Colon (tissue), 2 donors: Measurements from ENCODE around the gene AOPEP.
"Not testable (repeated sequence)": the region's sequence is repeated elsewhere in the genome, so short reads cannot be mapped to it uniquely, and the experiment has no call there.

Experiments
- FAIRE-seq: peaks from 2 replicates; lab custom pipeline; 2012; peaks lifted over from hg19 to GRCh38; lab: Jason Lieb, UNC
- donor health status: control.
- donor health status: control.

AOPEP gene

DNA sequence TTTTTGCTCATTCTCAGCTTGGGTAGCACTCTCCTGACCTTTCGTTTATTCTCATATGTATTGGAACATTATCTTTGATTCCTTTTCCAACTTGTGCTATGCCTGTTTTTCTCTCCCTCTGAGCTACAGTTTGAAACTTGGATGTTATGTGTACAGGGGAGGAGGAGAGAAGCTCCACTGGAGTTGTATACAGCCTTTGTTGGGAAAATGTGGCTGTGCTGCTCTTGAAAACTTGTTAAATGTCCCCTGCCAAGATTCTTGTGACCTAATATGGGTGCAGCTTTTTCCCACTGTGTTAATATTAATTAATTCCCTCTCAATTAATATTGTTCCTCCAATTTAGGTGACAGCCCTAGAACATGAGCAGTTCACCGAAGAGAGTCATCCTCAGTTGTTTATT, 235.4 kb downstream of the AOPEP start:
- FAIRE-seq: no peak

DNA sequence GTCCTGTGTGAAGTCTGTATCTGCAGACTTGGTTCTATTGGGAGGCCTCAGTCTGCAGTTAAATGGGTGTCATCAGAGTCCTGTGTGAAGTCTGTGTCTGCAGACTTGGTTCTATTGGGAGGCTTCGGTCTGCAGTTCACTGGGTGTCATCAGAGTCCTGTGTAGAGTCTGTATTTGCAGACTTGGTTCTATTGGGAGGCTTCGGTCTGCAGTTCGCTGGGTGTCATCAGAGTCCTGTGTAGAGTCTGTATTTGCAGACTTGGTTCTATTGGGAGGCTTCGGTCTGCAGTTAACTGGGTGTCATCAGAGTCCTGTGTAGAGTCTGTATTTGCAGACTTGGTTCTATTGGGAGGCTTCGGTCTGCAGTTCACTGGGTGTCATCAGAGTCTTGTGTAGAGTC, 239.1 kb downstream of the AOPEP start:
- not testable (repeated sequence) for FAIRE-seq

DNA sequence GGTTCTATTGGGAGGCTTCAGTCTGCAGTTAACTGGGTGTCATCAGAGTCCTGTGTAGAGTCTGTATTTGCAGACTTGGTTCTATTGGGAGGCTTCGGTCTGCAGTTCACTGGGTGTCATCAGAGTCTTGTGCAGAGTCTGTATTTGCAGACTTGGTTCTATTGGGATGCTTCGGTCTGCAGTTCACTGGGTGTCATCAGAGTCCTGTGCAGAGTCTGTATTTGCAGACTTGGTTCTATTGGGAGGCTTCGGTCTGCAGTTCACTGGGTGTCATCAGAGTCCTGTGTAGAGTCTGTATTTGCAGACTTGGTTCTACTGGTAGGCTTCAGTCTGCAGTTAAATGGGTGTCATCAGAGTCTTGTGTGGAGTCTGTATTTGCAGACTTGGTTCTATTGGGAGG, 239.5 kb downstream of the AOPEP start:
- not testable (repeated sequence) for FAIRE-seq

DNA sequence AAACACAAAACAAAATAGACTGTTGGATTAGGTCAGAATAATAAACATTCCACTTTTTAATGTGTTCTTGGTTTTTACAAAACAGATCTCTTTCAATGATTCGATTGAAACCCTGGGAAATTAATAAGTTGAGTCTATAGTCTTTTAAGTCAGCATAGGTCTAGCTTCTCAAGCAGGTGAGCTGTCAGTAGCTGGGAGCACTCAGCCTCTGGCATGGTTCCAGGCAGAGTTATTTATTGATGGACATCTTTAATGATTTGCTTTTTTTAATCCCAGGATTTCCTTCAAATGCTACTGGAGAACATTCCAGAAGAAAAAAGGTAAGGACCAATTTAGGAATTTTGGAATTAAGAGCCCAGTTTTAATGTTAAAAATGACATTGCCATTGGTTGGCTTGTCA, 241.0 kb downstream of the AOPEP start:
- no peak for FAIRE-seq

DNA sequence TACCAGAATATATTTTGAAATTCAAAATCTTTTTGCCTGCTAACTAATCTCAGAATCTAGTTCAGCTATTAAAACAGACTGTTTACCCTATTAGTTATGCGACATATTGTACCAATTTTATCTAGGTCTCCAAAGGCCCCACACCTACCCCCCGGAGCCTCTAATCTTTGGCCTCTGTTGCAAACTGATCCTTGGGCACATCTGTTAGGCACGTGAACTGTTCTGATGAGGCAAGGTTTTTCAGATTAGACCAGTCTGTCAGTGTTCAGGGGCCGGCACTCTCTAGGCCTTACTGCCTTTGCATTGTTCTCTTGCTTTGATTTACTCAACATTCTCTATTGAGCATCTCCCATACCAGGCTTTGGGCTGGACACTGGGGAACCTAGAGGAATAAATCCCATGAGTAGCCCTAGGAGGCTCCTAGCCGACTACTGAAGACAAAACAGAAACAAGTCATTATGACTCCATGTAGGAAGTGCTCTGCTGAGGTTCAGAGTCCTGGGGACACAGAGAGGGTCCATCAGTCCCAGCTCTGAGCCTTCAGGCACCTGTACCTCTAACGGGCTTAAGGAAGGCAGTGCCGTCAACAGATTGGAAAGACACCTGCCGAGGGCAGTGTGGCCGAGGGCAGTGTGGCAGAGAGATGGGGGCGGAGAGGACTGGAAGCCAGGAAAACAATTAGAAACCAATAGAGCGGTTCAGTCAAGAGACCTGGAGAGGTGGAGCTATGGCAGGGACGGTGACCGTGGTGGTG, 245.1 kb downstream of the AOPEP start:
- no peak for FAIRE-seq

DNA sequence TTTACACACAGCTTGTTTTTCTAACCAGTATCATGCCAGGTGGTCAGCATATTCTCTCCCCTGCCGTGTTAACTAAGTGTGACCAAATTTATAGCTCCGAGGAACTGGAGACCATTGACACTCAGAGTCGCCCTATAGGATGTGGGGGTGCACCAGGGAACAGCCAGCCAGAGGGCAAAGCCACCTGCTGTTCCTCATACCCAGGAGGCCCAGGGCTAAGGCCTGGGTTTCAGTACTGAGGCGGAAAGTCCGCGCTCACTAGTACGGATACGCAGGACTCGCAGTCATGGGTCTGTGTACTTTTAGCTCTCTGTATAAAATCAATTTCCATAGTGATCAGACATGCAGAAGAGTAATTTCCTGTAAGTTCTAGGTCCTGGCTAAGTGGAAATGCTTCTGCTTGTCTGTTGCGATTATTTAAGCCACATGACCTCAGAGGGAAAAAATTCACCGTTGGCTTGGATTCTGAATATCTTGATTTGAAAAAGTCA, 247.0 kb downstream of the AOPEP start:
- no peak for FAIRE-seq

DNA sequence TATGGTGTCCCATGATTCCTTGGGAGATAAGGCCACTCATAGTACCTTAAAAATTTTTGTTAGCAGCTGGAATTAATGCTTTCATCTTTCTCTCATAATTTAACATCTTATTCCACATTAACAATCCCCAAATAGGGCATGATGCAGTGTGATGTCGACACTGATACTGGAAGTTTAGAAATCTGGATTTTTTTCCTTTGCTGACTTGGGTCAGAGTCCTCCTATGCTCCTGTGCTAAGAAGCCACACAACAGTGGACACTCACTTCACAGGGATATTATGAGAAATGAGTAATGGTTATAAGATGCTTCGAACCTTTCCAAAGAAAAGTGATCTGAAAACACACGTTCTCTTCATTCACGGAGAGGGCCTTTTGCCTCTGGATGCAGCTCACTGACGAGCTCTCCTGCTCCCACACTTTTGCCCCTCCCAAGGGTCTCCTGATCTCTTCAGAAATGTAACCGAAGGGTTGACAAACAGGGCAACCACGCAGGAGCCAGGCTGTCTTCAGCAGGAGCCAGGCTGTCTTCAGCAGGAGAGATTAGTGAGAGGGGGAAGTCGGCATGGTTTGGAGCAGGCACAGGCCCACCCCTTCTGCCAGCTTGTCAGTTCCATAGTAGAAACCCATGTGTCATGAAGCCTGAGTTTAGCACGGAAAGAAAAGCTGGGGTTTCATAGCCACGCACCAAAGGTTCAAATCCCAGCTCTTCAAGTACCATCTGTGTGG, 247.8 kb downstream of the AOPEP start:
- no peak for FAIRE-seq

DNA sequence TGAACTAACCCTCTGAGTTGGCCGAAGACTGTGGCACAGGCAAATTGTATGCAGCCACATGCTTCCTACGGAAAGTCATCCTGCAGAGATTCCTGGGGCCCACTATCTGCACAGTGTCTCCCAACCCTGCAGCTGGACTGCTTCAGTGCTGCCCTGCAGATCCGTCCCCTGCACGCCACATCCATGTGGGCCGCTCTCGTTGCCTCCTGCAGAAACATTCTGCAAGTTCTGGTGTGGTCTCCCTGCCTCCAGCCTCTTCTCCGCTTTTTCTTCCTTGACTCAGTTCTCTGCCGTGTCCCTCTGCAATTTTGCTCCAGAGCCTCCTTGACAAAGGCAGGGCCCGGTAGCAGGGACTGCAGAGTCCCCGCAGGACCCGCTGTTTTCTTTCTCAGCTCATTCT, 249.0 kb downstream of the AOPEP start:
- no peak for FAIRE-seq

DNA sequence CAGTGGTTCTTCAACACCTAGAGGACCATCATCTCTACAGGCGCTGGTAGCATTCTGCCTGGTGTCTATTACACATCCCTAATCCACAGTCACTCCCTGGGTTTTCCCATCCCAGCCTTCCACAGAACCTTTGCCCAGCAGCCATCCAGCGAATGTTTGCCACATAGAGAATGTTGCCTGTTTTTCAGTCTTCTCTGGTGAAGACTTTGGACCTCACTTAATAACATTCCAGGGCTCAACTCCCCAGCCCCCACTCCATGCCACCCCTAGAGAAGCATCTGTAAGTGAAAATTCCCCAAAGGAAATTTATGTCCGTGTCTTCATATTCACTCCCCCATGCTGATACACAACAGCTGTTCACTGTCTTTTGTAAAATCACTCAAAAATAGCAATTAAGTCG, 249.6 kb downstream of the AOPEP start:
- no peak for FAIRE-seq

DNA sequence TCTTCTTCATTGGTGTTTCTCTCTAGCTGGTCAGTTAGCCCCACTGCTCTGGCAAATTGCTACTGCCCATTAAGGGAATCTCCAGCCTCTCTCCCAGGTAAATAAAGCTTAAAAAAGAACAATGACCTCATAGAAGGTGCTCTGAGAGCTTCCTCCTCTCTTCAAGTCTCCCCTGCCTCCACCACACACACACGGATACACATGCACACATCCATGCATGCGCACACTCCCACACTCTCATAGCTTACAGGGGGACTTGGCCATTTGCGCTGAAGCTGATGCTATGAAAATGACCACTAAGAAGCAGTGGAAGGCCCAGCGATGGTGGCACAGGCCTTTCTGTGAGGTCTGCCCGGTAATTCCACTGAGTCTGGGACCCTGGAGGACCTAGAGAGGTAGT, 250.9 kb downstream of the AOPEP start:
- FAIRE-seq: no peak

DNA sequence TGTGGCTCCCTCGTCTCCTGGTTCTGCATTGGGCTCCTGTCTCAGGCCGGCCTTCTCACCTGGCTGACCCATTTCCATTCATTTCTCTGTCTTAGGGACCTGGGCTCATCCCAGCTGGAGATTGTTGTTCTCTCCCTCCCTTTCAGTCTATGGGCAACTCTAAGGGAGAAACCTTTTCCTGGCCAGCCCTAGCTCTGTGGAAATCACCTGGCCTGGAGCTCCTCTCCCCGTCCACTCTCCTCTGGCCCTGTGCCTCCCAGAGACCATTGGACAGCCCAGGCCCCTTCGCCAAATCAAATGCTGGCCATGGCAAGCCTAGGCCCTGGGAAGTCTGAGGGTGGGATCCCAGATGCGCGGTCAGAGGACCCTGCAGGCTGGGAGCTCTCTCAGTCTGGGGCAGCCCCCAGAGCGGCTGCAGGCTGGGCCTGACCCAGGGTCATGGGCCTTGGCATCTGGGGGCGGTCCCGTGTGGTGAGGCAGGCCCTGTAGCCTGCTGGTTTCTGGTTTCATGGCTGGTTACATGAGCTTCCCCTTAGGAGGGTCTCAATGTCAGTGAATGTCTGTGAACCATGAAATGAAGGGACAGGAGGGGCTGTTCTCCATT, 253.5 kb downstream of the AOPEP start:
- no peak for FAIRE-seq

DNA sequence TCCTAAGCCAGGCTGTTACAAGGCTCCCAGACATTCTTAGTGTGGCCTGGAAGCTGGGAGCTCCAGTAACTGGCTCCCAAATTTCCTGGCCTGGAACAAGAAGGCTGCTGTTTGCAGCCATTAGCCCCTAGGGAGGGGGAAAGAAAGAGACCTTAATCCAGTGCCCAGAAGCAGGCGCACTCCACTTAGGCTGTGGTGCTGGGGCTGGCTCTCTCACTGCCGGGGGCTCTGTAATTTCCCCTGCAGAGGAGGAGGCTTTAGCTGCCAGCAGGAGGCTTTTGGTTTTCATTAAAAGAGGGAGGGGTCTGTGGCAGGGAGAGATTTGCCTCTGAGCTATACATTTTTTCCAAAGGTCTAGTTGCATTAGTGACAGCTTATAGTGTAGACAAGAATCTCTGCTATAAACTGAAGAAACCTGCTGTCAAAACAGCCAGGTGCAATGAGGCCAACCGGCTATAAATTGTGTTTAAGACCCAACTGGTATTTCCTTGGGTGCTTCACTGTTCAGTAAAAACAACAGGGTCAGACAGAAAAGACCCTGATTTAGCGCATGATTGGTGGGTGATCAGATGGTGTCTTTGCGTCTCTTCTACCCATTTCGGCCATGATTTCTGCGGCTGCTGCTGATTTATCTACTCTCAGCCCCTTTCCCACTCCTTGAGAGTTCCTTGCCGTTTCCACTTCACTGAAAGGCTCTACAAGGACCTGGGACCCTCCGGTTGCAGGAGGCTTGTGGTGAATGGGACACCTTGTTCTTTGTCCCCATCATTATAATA, 254.6 kb downstream of the AOPEP start:
- FAIRE-seq: no peak

DNA sequence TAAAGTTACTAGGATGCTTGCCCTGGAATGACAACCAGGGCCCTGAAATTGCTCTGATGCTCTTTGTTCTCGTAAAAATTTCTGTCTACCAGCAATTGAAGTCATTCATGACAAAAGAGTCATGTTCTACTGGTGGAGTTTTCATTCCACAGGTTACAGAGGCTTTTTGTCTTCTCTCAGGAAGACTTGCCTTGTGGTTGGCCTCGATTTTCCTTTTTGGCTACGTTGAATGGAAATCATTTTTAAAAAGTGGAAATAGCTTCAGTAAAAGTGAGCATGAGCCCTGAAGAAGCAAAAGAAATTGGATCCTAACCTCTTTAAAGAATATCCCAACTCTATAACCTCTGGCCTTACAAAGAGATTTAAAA, 255.2 kb downstream of the AOPEP start:
- no peak for FAIRE-seq

DNA sequence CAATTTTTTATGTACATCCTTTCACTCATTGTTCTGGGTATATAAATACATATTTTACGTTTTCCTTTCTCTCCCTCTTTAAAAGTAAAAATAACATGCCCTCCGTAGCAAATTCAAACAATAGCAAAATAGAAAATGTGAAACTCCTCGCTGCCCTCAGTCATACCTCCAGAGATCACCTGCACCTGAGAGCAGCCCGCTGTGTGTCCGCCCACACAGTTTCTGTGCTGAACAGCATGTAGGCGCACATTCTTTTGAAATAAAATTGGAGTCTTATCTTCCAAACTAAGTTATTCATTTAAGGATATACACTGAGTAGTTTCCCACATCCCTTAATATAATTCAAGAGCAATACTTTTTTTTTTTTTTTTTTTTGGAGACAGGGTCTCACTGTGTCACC, 255.7 kb downstream of the AOPEP start:
- no peak for FAIRE-seq

DNA sequence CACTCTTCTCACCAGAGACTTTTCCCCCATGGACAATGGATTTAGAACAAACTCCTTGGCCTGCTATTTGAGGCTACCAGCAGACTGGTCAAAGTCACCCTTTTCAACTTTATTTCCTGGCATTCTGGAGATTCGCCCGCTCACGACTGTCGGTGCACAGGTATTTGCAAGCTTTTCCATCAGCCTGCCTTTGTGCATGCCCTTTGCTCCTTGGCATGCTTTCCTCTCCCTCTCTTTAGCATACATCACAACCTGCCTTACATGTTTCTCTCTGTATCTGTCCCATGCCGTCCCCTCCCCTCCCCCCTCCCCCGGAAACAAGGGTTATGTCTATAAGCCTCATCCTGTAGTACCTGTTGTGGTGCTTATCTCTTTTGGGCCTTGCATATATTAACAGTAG, 257.1 kb downstream of the AOPEP start:
- no peak for FAIRE-seq

DNA sequence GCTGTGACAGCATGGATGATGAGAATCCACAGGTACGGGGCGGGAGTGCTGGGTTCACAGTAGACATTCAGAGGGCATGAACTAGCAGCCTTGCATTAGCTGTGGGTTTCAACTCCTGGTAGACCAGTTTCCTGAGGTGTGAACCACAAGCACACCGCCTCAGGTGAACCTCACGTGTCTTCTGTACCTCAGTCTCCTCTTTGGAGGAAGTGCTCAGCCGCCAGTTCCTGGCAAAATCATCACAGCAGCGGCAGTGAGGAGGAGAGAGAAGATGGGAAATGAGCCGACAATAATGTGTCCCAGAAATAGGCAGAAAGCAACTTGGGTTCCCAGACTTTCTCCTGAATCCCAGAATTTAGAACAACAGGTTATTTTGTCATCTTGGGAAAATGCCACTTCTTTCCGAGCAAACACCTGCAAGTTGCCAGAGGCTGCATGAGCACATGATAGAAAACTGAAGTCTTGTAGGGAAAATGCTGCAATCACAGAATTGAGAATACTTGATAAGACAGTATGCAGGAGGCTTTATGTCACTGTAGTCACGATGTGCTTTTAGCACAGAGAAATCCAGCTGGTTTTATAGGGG, 258.5 kb downstream of the AOPEP start:
- FAIRE-seq: no peak

DNA sequence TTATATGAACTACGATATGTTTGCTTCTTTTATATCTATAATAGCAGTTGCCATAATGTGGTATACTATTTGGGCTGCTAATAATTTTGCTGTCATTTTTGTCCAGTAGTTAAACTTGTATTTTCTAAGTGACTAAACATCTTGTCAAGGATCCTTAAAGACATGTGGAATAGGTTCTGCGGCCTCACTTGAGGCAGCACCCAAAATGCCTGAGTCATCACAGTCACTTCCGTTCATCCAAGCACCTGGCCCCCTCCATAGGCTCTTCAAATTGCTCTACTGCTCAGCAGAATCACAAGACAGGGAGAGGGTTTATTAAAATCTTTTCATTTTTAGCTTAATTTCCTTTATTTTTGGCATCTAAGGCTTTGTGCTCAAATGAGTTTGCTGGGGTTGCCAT, 259.1 kb downstream of the AOPEP start:
- FAIRE-seq: no peak

DNA sequence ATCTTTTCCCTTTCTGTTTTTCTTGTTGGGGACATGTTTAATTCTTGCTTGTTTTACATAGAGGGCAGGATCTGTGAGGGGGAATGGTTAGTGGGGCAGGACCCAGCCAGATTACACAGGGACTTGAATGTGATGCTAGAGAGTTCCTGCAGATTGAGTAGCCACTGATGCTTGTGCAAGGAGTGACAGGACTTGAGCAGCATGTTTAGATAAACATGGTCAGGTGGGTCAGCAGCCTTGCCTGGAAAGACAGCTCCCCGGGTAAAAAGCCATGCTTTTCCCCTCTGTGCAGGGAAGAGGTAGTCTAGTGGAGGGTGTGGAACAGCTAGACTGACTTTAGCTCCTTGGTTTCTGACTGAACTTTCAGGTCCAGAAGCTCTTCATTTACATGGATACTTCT, 261.2 kb downstream of the AOPEP start:
- no peak for FAIRE-seq

DNA sequence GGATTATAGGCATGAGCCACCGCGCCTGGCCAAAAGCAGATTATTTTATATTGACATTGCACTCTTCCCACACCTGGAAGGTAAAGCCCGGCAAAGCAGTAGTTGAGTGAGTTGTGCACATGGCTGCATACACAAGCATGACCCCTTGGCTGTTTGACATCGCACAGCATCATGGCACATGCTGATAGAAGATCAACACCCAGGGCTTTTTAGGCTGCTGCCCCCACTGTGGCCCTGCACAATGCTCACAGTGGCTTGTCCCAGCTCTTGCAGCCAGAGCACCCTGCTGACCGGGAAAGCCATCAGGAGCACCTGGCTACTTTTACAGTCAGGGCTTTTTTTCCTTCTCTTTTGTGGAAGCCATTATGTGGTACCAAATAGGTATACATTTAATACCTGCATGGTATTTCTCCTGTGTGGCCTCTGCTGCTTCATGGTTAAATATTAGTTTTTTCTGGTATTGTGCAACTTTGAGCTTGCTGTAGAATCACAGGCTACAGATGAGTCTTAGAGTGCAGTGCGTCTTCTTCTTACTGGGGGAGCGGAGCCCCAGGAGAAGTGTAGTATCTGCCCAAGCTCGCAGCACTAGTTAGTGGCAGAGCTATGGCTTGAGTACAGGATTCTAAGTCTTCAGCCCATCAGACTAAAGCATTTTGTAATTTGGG, 264.5 kb downstream of the AOPEP start:
- FAIRE-seq: no peak

DNA sequence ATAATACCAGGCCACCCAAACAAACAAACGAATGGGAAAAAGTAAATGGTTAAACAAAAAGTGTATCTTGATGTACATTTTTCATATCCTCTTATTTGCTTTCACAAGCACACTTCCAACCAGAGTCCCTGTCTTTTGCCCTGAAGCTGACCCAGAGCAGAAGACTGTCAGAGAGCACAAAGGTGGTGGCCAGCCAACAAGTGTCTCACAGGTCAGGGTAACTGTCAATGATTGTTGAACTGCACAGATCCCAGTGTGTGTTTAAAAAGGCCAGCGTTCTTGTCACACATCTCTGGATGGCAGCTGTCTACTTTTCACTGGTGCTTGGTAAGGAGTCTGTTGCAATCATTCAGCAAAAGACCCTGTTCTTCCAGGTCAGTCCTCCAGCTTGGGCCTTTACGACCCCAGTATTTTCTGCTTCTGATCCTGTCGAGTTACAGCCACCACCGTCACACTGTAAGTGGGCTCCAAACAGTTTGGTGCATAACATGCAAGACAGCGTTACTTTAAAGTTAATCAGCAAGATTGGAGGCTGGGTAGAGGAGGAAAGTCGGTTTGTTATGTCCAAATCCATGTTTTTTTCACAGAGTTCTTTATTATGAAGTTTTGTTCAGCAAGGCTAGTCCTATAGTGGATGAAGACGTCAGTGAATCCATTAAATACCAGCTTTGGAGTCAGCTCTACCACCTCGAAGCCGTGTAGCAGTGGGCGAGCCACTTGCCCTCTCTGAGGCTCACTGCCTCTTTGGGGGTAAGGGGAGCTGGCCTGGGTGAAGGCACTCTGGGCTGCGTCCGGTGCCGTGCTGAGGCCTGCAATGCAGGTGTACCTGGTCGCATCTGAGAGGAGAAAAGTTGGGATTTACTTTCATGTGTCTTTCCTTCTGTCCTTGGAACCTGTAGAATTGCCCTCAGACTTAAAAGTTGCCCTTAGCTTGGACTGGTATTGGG, 265.7 kb downstream of the AOPEP start:
- no peak for FAIRE-seq
